ENCODE data around the gene B3GNT7.
"Not testable (repeated sequence)": the region's sequence is repeated elsewhere in the genome, so short reads cannot be mapped to it uniquely, and the experiment has no call there.

The B3GNT7 gene

GRCh38 chr2:231373786-231374349, 21.6 kb upstream of the B3GNT7 start:
- no peak for TF ChIP-seq CTCF (conservative IDR thresholded peaks at IDR 0.05)
- no peak overlapping the region for H3K27ac ChIP-seq

- H3K27ac ChIP-seq, result no peak overlapping the region
- TF ChIP-seq CTCF (conservative IDR thresholded peaks at IDR 0.05), result no peak
Measured at GRCh38 chr2:231374771-231375170, 20.7 kb upstream of the B3GNT7 start.

GRCh38 chr2:231375994-231376615, 19.4 kb upstream of the B3GNT7 start:
- H3K27ac ChIP-seq, result not testable (repeated sequence)

- no peak overlapping the region for H3K27ac ChIP-seq
- no peak for TF ChIP-seq CTCF (conservative IDR thresholded peaks at IDR 0.05)
Measured at GRCh38 chr2:231376857-231377256, 18.7 kb upstream of the B3GNT7 start.

GRCh38 chr2:231378026-231378722, 17.3 kb upstream of the B3GNT7 start:
- no peak overlapping the region for H3K27ac ChIP-seq
- no peak for TF ChIP-seq CTCF (conservative IDR thresholded peaks at IDR 0.05)

- no peak overlapping the region for H3K27ac ChIP-seq
- TF ChIP-seq CTCF (conservative IDR thresholded peaks at IDR 0.05), result no peak
Measured at GRCh38 chr2:231379266-231380215, 16.0 kb upstream of the B3GNT7 start.

- no peak overlapping the region for H3K27ac ChIP-seq
Measured at GRCh38 chr2:231380307-231380706, 15.2 kb upstream of the B3GNT7 start.

More at GRCh38 chr2:231380307-231380706, 15.2 kb upstream of the B3GNT7 start:
- no peak for TF ChIP-seq CTCF (conservative IDR thresholded peaks at IDR 0.05)
